CD4-positive, alpha-beta T cell treated with Interleukin-17A for 4 hours (primary cell): ENCODE results near the gene CTNNA2.
"Not testable (repeated sequence)": the region's sequence is repeated elsewhere in the genome, so short reads cannot be mapped to it uniquely, and the experiment has no call there.

ENCODE experiments used
- DNase-seq: peaks from one replicate; pipeline ENCODE4 v3.0.0-alpha.2; 2020; ENCODE audit warnings: mixed read lengths

CTNNA2 gene

GRCh38 chr2:79985571-79985970 lies 472.7 kb downstream of the CTNNA2 start:
- no peak for DNase-seq

GRCh38 chr2:79993144-79993543 lies 480.3 kb downstream of the CTNNA2 start:
- no peak for DNase-seq

- no peak for DNase-seq
Measured at GRCh38 chr2:79994161-79994560, 481.3 kb downstream of the CTNNA2 start.

- DNase-seq: no peak
Measured at GRCh38 chr2:79994965-79995364, 482.1 kb downstream of the CTNNA2 start.

GRCh38 chr2:79996709-79997108 lies 483.9 kb downstream of the CTNNA2 start:
- no peak for DNase-seq

- DNase-seq: no peak
Measured at GRCh38 chr2:80001701-80002101, 488.9 kb downstream of the CTNNA2 start.

- no peak for DNase-seq
Measured at GRCh38 chr2:80002112-80002511, 489.3 kb downstream of the CTNNA2 start.

GRCh38 chr2:80002568-80003157 lies 489.8 kb downstream of the CTNNA2 start:
- DNase-seq: no peak

GRCh38 chr2:80007777-80008503 lies 495.1 kb downstream of the CTNNA2 start:
- no peak for DNase-seq

GRCh38 chr2:80008596-80008995 lies 495.7 kb downstream of the CTNNA2 start:
- no peak for DNase-seq

- no peak for DNase-seq
Measured at GRCh38 chr2:80009211-80009610, 496.4 kb downstream of the CTNNA2 start.

GRCh38 chr2:80012061-80012460 lies 499.2 kb downstream of the CTNNA2 start:
- no peak for DNase-seq

- no peak for DNase-seq
Measured at GRCh38 chr2:80014637-80015036, 501.8 kb downstream of the CTNNA2 start.

GRCh38 chr2:80016171-80016570 lies 503.3 kb downstream of the CTNNA2 start:
- no peak for DNase-seq

- DNase-seq: no peak
Measured at GRCh38 chr2:80019571-80020460, 507.0 kb downstream of the CTNNA2 start.

GRCh38 chr2:80022018-80022417 lies 509.2 kb downstream of the CTNNA2 start:
- DNase-seq: no peak

- no peak for DNase-seq
Measured at GRCh38 chr2:80026040-80026729, 513.3 kb downstream of the CTNNA2 start.

- DNase-seq: no peak
Measured at GRCh38 chr2:80028051-80028450, 515.2 kb downstream of the CTNNA2 start.

GRCh38 chr2:80028584-80028983 lies 515.7 kb downstream of the CTNNA2 start:
- no peak for DNase-seq

GRCh38 chr2:80030135-80030534 lies 517.3 kb downstream of the CTNNA2 start:
- no peak for DNase-seq

GRCh38 chr2:80032684-80033083 lies 519.8 kb downstream of the CTNNA2 start:
- not testable (repeated sequence) for DNase-seq

GRCh38 chr2:80035749-80036285 lies 523.0 kb downstream of the CTNNA2 start:
- no peak for DNase-seq

GRCh38 chr2:80037310-80037709 lies 524.5 kb downstream of the CTNNA2 start:
- no peak for DNase-seq
